Tibial nerve (tissue), 4 donors: ENCODE data around the gene CACNA1G. TPM values are rescaled to one million over a fixed set of nuclear protein-coding genes. Genes with fewer than 3 reads are reported as not detected.

Experiments
- DNase-seq, 2 donors: peaks; one replicate each; pipeline ENCODE4 v3.0.0-alpha.2; 2019; ENCODE audit warnings: low spot score in 2 of 2
- H3K27ac ChIP-seq, 4 donors: fragments of 200-600 bp; sonication (generic) in 3 of 4; one replicate each; pipeline ENCODE4 v1.5.1; 2017 to 2019; ENCODE audit warnings: mild to moderate bottlenecking in 1 of 4
- H3K27me3 ChIP-seq, 2 donors: fragments of 200-600 bp; sonication (generic) in 1 of 2; one replicate each; pipeline versions ENCODE4 v1.5.1 to v1.6.0; 2017 to 2019
- H3K36me3 ChIP-seq, 3 donors: fragments of 200-600 bp; sonication (generic); one replicate each; pipeline ENCODE4 v1.5.1; 2018 to 2019
- H3K4me1 ChIP-seq, 4 donors: fragments of 200-600 bp; sonication (generic) in 3 of 4; one replicate each; pipeline ENCODE4 v1.5.1; 2017 to 2019
- H3K4me3 ChIP-seq, 4 donors: fragments of 200-600 bp; sonication (generic) in 3 of 4; one replicate each; pipeline ENCODE4 v1.5.1; 2017 to 2019; ENCODE audit warnings: mild to moderate bottlenecking in 1 of 4, moderate library complexity in 1 of 4
- H3K9me3 ChIP-seq, 4 donors: fragments of 200-600 bp; sonication (generic) in 3 of 4; one replicate each; pipeline ENCODE4 v1.5.1; 2017 to 2019
- CTCF ChIP-seq, 5 experiments: fragments of 200-600 bp in 3 of 5; fragments of 450-650 bp in 2 of 5; sonication (generic) in 3 of 5; IDR thresholded peaks; one replicate each; pipeline ENCODE4 v1.5.1; 2016 to 2019; ENCODE audit warnings: antibody characterized with exemption in 5 of 5, mild to moderate bottlenecking in 3 of 5, moderate library complexity in 2 of 5
- EP300 ChIP-seq, 2 donors: sonication (generic); formaldehyde crosslinking; IDR thresholded peaks; one replicate each; pipeline ENCODE4 v1.6.1; 2017; ENCODE audit warnings: antibody characterized with exemption in 2 of 2, mild to moderate bottlenecking in 1 of 2
- POLR2A ChIP-seq, 2 donors: fragments of 450-650 bp; IDR thresholded peaks; one replicate each; pipeline ENCODE4 v1.6.1; 2017; ENCODE audit warnings: antibody characterized with exemption in 2 of 2, mild to moderate bottlenecking in 2 of 2, moderate library complexity in 2 of 2
- WGBS, 2 donors: methylation state at CpG; one replicate each; pipeline ENCODE4 v1.1.5; 2018; 5-methylcytosine and 5-hydroxymethylcytosine counted together
- total RNA-seq, 4 donors: library from RNA; depleted of rRNA; stranded (reverse); fragments of >200 nt; gene quantifications; one replicate each; pipeline ENCODE4 v1.1.0, GENCODE V29; 2016

CACNA1G gene
- total RNA-seq, 4 donors from 2014 or later = 0.21 to 2.2 TPM; not detected in 2

- Histone ChIP-seq H3K4me1 (no peaks in the 10 kb centered on the region), H3K9me3 (peaks cover 0 to 5% (median 0%) of the 10 kb centered on the region in 4 donors), H3K27me3 (no peaks in the 10 kb centered on the region), H3K36me3 (no peaks in the 10 kb centered on the region), H3K27ac (no peak overlapping the region), H3K4me3 (no peak overlapping the region)
- DNase-seq = no peak
- WGBS, 2 donors = 88 to 93% methylated on average over 3 of the region's 3 CpGs
- no peak for TF ChIP-seq EP300 (IDR thresholded peaks at IDR 0.05)
- TF ChIP-seq CTCF (IDR thresholded peaks at IDR 0.05) = no peak
- TF ChIP-seq POLR2A (IDR thresholded peaks at IDR 0.05) = no peak
Measured at GRCh38 chr17:50653738-50654137, 93.2 kb downstream of the CACNA1G start.

- no peak for DNase-seq
- Histone ChIP-seq H3K27me3 (no peaks in the 10 kb centered on the region), H3K4me1 (peaks cover 0 to 17% (median 16%) of the 10 kb centered on the region in 4 donors), H3K9me3 (peaks cover 0 to 5% (median 0%) of the 10 kb centered on the region in 4 donors), H3K4me3 (no peak overlapping the region), H3K27ac (no peak overlapping the region), H3K36me3 (no peaks in the 10 kb centered on the region)
- no peak for TF ChIP-seq CTCF (IDR thresholded peaks at IDR 0.05)
- TF ChIP-seq POLR2A (IDR thresholded peaks at IDR 0.05) = no peak
- no peak for TF ChIP-seq EP300 (IDR thresholded peaks at IDR 0.05)
- 93 to 96% methylated on average over 5 of the region's 5 CpGs for WGBS, 2 donors
Measured at GRCh38 chr17:50656509-50656908, 96.0 kb downstream of the CACNA1G start.

GRCh38 chr17:50657054-50657453, 96.5 kb downstream of the CACNA1G start:
- no peaks in the 10 kb centered on the region for H3K36me3 ChIP-seq
- no peak overlapping the region for H3K27ac ChIP-seq
- no peaks in the 10 kb centered on the region for H3K27me3 ChIP-seq
- TF ChIP-seq CTCF (IDR thresholded peaks at IDR 0.05) (no peak), EP300 (IDR thresholded peaks at IDR 0.05) (no peak), POLR2A (IDR thresholded peaks at IDR 0.05) (no peak)
- H3K4me3 ChIP-seq = no peak overlapping the region
- peaks cover 0 to 23% (median 21%) of the 10 kb centered on the region in 4 donors for H3K4me1 ChIP-seq
- WGBS, 2 donors = 87 to 95% methylated on average over 7 of the region's 7 CpGs
- no peak for DNase-seq
- H3K9me3 ChIP-seq = peaks cover 0 to 5% (median 0%) of the 10 kb centered on the region in 4 donors

GRCh38 chr17:50657627-50658026, 97.1 kb downstream of the CACNA1G start:
- peaks cover 0 to 25% (median 22%) of the 10 kb centered on the region in 4 donors for H3K4me1 ChIP-seq
- H3K36me3 ChIP-seq = no peaks in the 10 kb centered on the region
- DNase-seq = no peak
- 84 to 93% methylated on average over 7 of the region's 7 CpGs for WGBS, 2 donors
- TF ChIP-seq CTCF (IDR thresholded peaks at IDR 0.05) = no peak
- no peak for TF ChIP-seq POLR2A (IDR thresholded peaks at IDR 0.05)
- no peak for TF ChIP-seq EP300 (IDR thresholded peaks at IDR 0.05)
- H3K27ac ChIP-seq = no peak overlapping the region
- peaks cover 0 to 4% (median 0%) of the 10 kb centered on the region in 4 donors for H3K9me3 ChIP-seq
- H3K4me3 ChIP-seq = no peak overlapping the region
- no peaks in the 10 kb centered on the region for H3K27me3 ChIP-seq

- 72 to 86% methylated on average over 6 of the region's 6 CpGs for WGBS, 2 donors
- H3K27me3 ChIP-seq = no peaks in the 10 kb centered on the region
- no peak for DNase-seq
- H3K4me3 ChIP-seq = no peak overlapping the region
- H3K9me3 ChIP-seq = no peaks in the 10 kb centered on the region
- H3K36me3 ChIP-seq = no peaks in the 10 kb centered on the region
- H3K4me1 ChIP-seq = peaks cover 0 to 25% (median 22%) of the 10 kb centered on the region in 4 donors
- no peak for TF ChIP-seq CTCF (IDR thresholded peaks at IDR 0.05)
- H3K27ac ChIP-seq = no peak overlapping the region
Measured at GRCh38 chr17:50658616-50659015, 98.1 kb downstream of the CACNA1G start.
